Neural progenitor cell (in vitro differentiated cells): ENCODE results near the gene UGT1A8.

Source experiments
- CTCF ChIP-seq: fragments of 200-600 bp; sonication (generic); IDR thresholded peaks from 2 replicates; pipeline ENCODE4 v1.5.1; 2017; ENCODE audit warnings: antibody characterized with exemption, mild to moderate bottlenecking
- EZH2 ChIP-seq: fragments of 200-600 bp; sonication (generic); IDR thresholded peaks from 2 replicates; pipeline ENCODE4 v1.6.1; 2017; ENCODE audit warnings: antibody characterized with exemption, mild to moderate bottlenecking, moderate library complexity
- EZH2phosphoT487 ChIP-seq: fragments of 200-600 bp; sonication (generic); IDR thresholded peaks from 2 replicates; pipeline ENCODE4 v1.6.1; 2017; ENCODE audit warnings: antibody characterized with exemption

GRCh38 chr2:233766416-233766815 is 149.0 kb downstream of the UGT1A8 start:
- TF ChIP-seq CTCF = no peak
- no peak for TF ChIP-seq EZH2phosphoT487
- TF ChIP-seq EZH2 = no peak
